Endothelial cell of umbilical vein (primary cell): ENCODE data around the gene NUDT14. TPM values are rescaled to one million over a fixed set of nuclear protein-coding genes. Genes with fewer than 3 reads are reported as not detected.

ENCODE experiments used
- BruUV-seq: library from RNA; stranded (reverse); fragments of 400-500 nt; replicated peaks from 2 replicates; lab custom pipeline; 2021; lab: Mats Ljungman, UMichigan
- CTCF ChIA-PET: fragments of 300-600, 350-600 bp; sonication (Branson Sonifier 250); formaldehyde crosslinking; loops from one replicate; lab custom pipeline; 2021; ENCODE audit warnings: antibody characterized with exemption, inconsistent platforms; lab: Charles Lee
- POLR2A ChIA-PET: fragments of 300-600, 350-600 bp; sonication (Branson Sonifier 250); formaldehyde crosslinking; loops from one replicate; lab custom pipeline; 2021; ENCODE audit warnings: antibody characterized with exemption, inconsistent platforms; lab: Charles Lee
- DNase-seq: peaks from one replicate; pipeline ENCODE4 v3.0.0-alpha.2; 2011; ENCODE audit warnings: low read depth, low spot score
- FAIRE-seq: peaks from 2 replicates; lab custom pipeline; 2011; peaks lifted over from hg19 to GRCh38; lab: Jason Lieb, UNC
- H2AFZ ChIP-seq: 2 replicates; pipeline ENCODE4 v1.6.0; 2012; ENCODE audit warnings: low read depth, low read length, control low read depth, inconsistent platforms
- H3K27ac ChIP-seq: 2 replicates; pipeline ENCODE4 v1.5.1; 2011; ENCODE audit warnings: low read depth, mild to moderate bottlenecking, control low read depth, low read length, moderate library complexity; ENCODE audit not compliant: insufficient read depth
- H3K27me3 ChIP-seq, 2 experiments: 2 replicates each; pipeline versions ENCODE4 v1.6.0 to v1.6.1; 2011; ENCODE audit warnings: low read length in 2 of 2, mixed read lengths in 1 of 2; ENCODE audit not compliant: control insufficient read depth in 2 of 2, insufficient read depth in 2 of 2
- H3K36me3 ChIP-seq, 2 experiments: 2 replicates in 1 of 2; 3 replicates in 1 of 2; pipeline ENCODE4 v1.5.1; 2011; ENCODE audit warnings: low read length in 2 of 2, mild to moderate bottlenecking in 1 of 2, moderate library complexity in 1 of 2; ENCODE audit not compliant: control insufficient read depth in 2 of 2, insufficient read depth in 2 of 2; ENCODE audit errors: extremely low read depth in 1 of 2
- H3K4me1 ChIP-seq: 3 replicates; pipeline ENCODE4 v1.5.1; 2011; ENCODE audit warnings: mild to moderate bottlenecking, low read length; ENCODE audit not compliant: control insufficient read depth, insufficient read depth; ENCODE audit errors: extremely low read depth
- H3K4me2 ChIP-seq: 2 replicates; pipeline ENCODE4 v1.6.1; 2011; ENCODE audit warnings: low read length, control low read depth, mixed read lengths; ENCODE audit not compliant: insufficient read depth
- H3K4me3 ChIP-seq, 3 experiments: fragments of 200-600 bp in 1 of 3; sonication (generic), shearing (Covaris generic) in 1 of 3; replicated peaks in 1 of 3; 2 replicates each; pipeline ENCODE4 v1.5.1; 2011 to 2016; ENCODE audit warnings: control low read depth in 3 of 3, low read length in 3 of 3, mild to moderate bottlenecking in 2 of 3, inconsistent platforms in 1 of 3, low read depth in 1 of 3, moderate library complexity in 1 of 3; ENCODE audit not compliant: insufficient read depth in 1 of 3
- H3K79me2 ChIP-seq: 2 replicates; pipeline ENCODE4 v1.6.0; 2012; ENCODE audit warnings: low read length, inconsistent platforms; ENCODE audit not compliant: control insufficient read depth, insufficient read depth
- H3K9ac ChIP-seq: replicated peaks from 2 replicates; pipeline ENCODE3; 2011; ENCODE audit warnings: low read length, control low read depth; ENCODE audit not compliant: insufficient read depth; ENCODE audit errors: extremely low read depth
- H3K9me1 ChIP-seq: replicated peaks from 3 replicates; pipeline ENCODE4 v1.6.0; 2011; ENCODE audit warnings: mild to moderate bottlenecking, low read length; ENCODE audit not compliant: control insufficient read depth, insufficient read depth; ENCODE audit errors: extremely low read depth
- H3K9me3 ChIP-seq: replicated peaks from 2 replicates; pipeline ENCODE4 v1.5.1; 2012; ENCODE audit warnings: low read length, inconsistent platforms; ENCODE audit not compliant: control insufficient read depth, insufficient read depth
- H4K20me1 ChIP-seq: replicated peaks from 2 replicates; pipeline ENCODE3; 2011; ENCODE audit warnings: mild to moderate bottlenecking, low read length; ENCODE audit not compliant: control insufficient read depth, insufficient read depth; ENCODE audit errors: extremely low read depth
- CTCF ChIP-seq, 2 donors: IDR thresholded peaks; 1 replicate in 1 of 2; 2 replicates in 1 of 2; pipeline ENCODE4 v1.5.1; 2011; ENCODE audit warnings: low read length in 2 of 2, mild to moderate bottlenecking in 2 of 2, moderate library complexity in 2 of 2, control low read depth in 1 of 2, inconsistent platforms in 1 of 2, low read depth in 1 of 2; ENCODE audit not compliant: insufficient read depth in 1 of 2; ENCODE audit errors: extremely low read depth in 1 of 2
- EZH2 ChIP-seq: IDR thresholded peaks from 2 replicates; pipeline ENCODE4 v1.6.1; 2012; ENCODE audit warnings: borderline replicate concordance, low read depth, mild to moderate bottlenecking, moderate library complexity, low read length, inconsistent platforms; ENCODE audit not compliant: severe bottlenecking
- FOS ChIP-seq: IDR thresholded peaks from 2 replicates; pipeline ENCODE4 v1.6.1; 2011; ENCODE audit warnings: mild to moderate bottlenecking, low read length, moderate library complexity, borderline replicate concordance; ENCODE audit not compliant: insufficient read depth
- GATA2 ChIP-seq: IDR thresholded peaks from 2 replicates; pipeline ENCODE4 v1.7.0; 2011; ENCODE audit warnings: low read depth, mild to moderate bottlenecking, moderate library complexity, mixed read lengths, low read length; ENCODE audit not compliant: insufficient read length, insufficient read depth
- JUN ChIP-seq: IDR thresholded peaks from 2 replicates; pipeline ENCODE4 v1.6.1; 2011; ENCODE audit warnings: borderline replicate concordance, low read depth; ENCODE audit not compliant: insufficient read length, insufficient read depth
- MAX ChIP-seq: IDR thresholded peaks from 2 replicates; pipeline ENCODE4 v1.6.1; 2011; ENCODE audit not compliant: insufficient read depth, insufficient read length
- MYC ChIP-seq: IDR thresholded peaks from one replicate; pipeline ENCODE4 v1.6.1; 2011; ENCODE audit warnings: mild to moderate bottlenecking, low read depth, low read length
- POLR2A ChIP-seq: IDR thresholded peaks from 2 replicates; pipeline ENCODE4 v1.6.1; 2012; ENCODE audit warnings: low read depth, mild to moderate bottlenecking, control low read depth, low read length
- POLR2AphosphoS5 ChIP-seq: IDR thresholded peaks from 2 replicates; pipeline ENCODE4 v1.6.1; 2012; ENCODE audit warnings: low read depth, mild to moderate bottlenecking, control low read depth, low read length, moderate library complexity; ENCODE audit not compliant: insufficient read depth
- dilution Hi-C: fragments of 300-500 bp; cut with MboI; formaldehyde crosslinking; loops from one replicate; pipeline ENCODE4 v1.15.0; 2019; ENCODE audit warnings: low sequenced_read_pairs; ENCODE audit not compliant: extremely low pct_ligation_motif_present
- intact Hi-C: fragments of 100-400 bp; cut with micrococcal nuclease; formaldehyde crosslinking; loops from one replicate; pipeline ENCODE4 v1.10.0; 2022
- polyA plus RNA-seq, 4 experiments: library from polyadenylated mRNA; depleted of rRNA in 3 of 4; stranded (reverse) in 3 of 4; unstranded in 1 of 4; fragments of >200 nt; gene quantifications; 2 replicates each; pipeline versions ENCODE4 v1.2.1 to v1.2.3, GENCODE V29; 2011 to 2012; ENCODE audit warnings: missing spikeins in 1 of 4
- total RNA-seq: library from RNA; stranded (reverse); gene quantifications from 2 replicates; pipeline ENCODE4 v1.2.3, GENCODE V29; 2021

NUDT14 gene
- total and polyA plus RNA-seq, 2 donors (not counting 3 experiments of a cell fraction or from before 2014, with no cell fraction given): 97.7 to 103 TPM

- no peak for TF ChIP-seq MYC
- TF ChIP-seq EZH2: no peak
- TF ChIP-seq JUN: no peak
- no peak overlapping the region for H2AFZ ChIP-seq
- ChIA-PET POLR2A (no interaction called here), CTCF (interaction anchor here (1.1 kb wide), 2 partner anchors 13 to 62 kb away, joined by 3 to 4 read pairs; no protein-coding TSS in a partner anchor)
- no peaks in the 10 kb centered on the region for H3K79me2 ChIP-seq
- H3K9ac ChIP-seq: no peak overlapping the region
- H3K9me1 ChIP-seq: no peaks in the 10 kb centered on the region
- no peak overlapping the region for H3K4me2 ChIP-seq
- H3K36me3 ChIP-seq: peaks cover 5 to 42% of the 10 kb centered on the region in 2 experiments
- no peak overlapping the region for H3K27ac ChIP-seq
- dilution Hi-C loops (no loop called here), intact Hi-C loops (no loop called here)
- no peaks in the 10 kb centered on the region for H3K9me3 ChIP-seq
- no peak overlapping the region for H3K4me3 ChIP-seq
- FAIRE-seq (no peak), DNase-seq (no peak)
- no peaks in the 10 kb centered on the region for H3K4me1 ChIP-seq
- no TSS peak for BruUV-seq
- no peaks in the 10 kb centered on the region for H4K20me1 ChIP-seq
- no peaks in the 10 kb centered on the region for H3K27me3 ChIP-seq
Measured at GRCh38 chr14:105151838-105152793, 29.0 kb downstream of the NUDT14 start.

GRCh38 chr14:105151084-105151837 lies 29.9 kb downstream of the NUDT14 start:
- intact Hi-C loops: no loop called here
- Histone ChIP-seq H3K9ac (no peak overlapping the region), H4K20me1 (no peaks in the 10 kb centered on the region), H3K4me3 (no peak overlapping the region), H3K27ac (no peak overlapping the region), H3K36me3 (peaks cover 9 to 50% of the 10 kb centered on the region in 2 experiments), H3K9me1 (no peaks in the 10 kb centered on the region), H2AFZ (no peak overlapping the region), H3K79me2 (no peaks in the 10 kb centered on the region), H3K4me2 (no peak overlapping the region), H3K9me3 (no peaks in the 10 kb centered on the region), H3K4me1 (no peaks in the 10 kb centered on the region), H3K27me3 (no peaks in the 10 kb centered on the region)
- dilution Hi-C loops: no loop called here
- POLR2A ChIA-PET: no interaction called here
- CTCF ChIA-PET: interaction anchor here (1.1 kb wide), 1 partner anchor 13 kb away, joined by 4 read pairs; no protein-coding TSS in a partner anchor
- TF ChIP-seq POLR2A (no peak), MAX (no peak), POLR2AphosphoS5 (no peak), FOS (no peak), GATA2 (no peak), MYC (no peak), CTCF (IDR thresholded peaks at IDR 0.05; ENCODE audit: extremely low read depth in 1 of 2, insufficient read depth in 1 of 2, low read depth in 1 of 2, low read length in 2 of 2) (no peak), JUN (no peak), EZH2 (no peak)
- TSS peak; percentile 24 for BruUV-seq
- FAIRE-seq: no peak
- no peak for DNase-seq
